Medulla oblongata (tissue), 1 donor: Measurements from ENCODE around the gene RIC3.

ENCODE experiments used
- DNase-seq: peaks from one replicate; pipeline ENCODE4 v3.0.0-alpha.2; 2015; ENCODE audit errors: extremely low spot score

RIC3 gene

GRCh38 chr11:8089791-8090510 lies 78.9 kb downstream of the RIC3 start:
- no peak for DNase-seq

- DNase-seq = no peak
These were observed 81.1 kb downstream of the RIC3 start for GRCh38 chr11:8087756-8088155.

GRCh38 chr11:8087185-8087584 lies 81.6 kb downstream of the RIC3 start:
- peak; percentile 42 for DNase-seq

- no peak for DNase-seq
These were observed 82.3 kb downstream of the RIC3 start for GRCh38 chr11:8086571-8086970.

- peak; percentile 42 for DNase-seq
These were observed 82.8 kb downstream of the RIC3 start for GRCh38 chr11:8086001-8086479.

- no peak for DNase-seq
These were observed 83.7 kb downstream of the RIC3 start for GRCh38 chr11:8085011-8085645.

GRCh38 chr11:8084352-8084751 lies 84.5 kb downstream of the RIC3 start:
- DNase-seq = no peak

GRCh38 chr11:8083871-8084281 lies 84.9 kb downstream of the RIC3 start:
- no peak for DNase-seq

- DNase-seq = no peak
These were observed 85.8 kb downstream of the RIC3 start for GRCh38 chr11:8083088-8083395.

- peak; percentile 47 for DNase-seq
These were observed 86.3 kb downstream of the RIC3 start for GRCh38 chr11:8082391-8083087.

- DNase-seq = no peak
These were observed 87.1 kb downstream of the RIC3 start for GRCh38 chr11:8081591-8082250.

- DNase-seq = no peak
These were observed 87.9 kb downstream of the RIC3 start, which contains the start of gene TUB for GRCh38 chr11:8080674-8081590. Gene TUB, plus strand, starts transcription at chr11:8081211. Its CDS starts 300 bp downstream, at chr11:8081511.

- no peak for DNase-seq
These were observed 88.7 kb downstream of the RIC3 start for GRCh38 chr11:8080069-8080670.

- no peak for DNase-seq
These were observed 89.6 kb downstream of the RIC3 start for GRCh38 chr11:8079111-8079675.

GRCh38 chr11:8075119-8075726 lies 93.6 kb downstream of the RIC3 start:
- DNase-seq = no peak

- DNase-seq = no peak
These were observed 96.9 kb downstream of the RIC3 start for GRCh38 chr11:8071616-8072581.

- no peak for DNase-seq
These were observed 98.3 kb downstream of the RIC3 start for GRCh38 chr11:8070417-8071115.

GRCh38 chr11:8069771-8070170 lies 99.1 kb downstream of the RIC3 start:
- no peak for DNase-seq
